Activated naive CD8-positive, alpha-beta T cell treated with anti-CD3 and anti-CD28 coated beads, Interleukin-2, amount 50 U/mL, for 16 hours (primary cell): Measurements from ENCODE around the gene SAMD11.

ENCODE experiments used
- DNase-seq: peaks from one replicate; pipeline ENCODE4 v3.0.0-alpha.2; 2020; ENCODE audit warnings: low read depth, low spot score

The SAMD11 gene

DNA sequence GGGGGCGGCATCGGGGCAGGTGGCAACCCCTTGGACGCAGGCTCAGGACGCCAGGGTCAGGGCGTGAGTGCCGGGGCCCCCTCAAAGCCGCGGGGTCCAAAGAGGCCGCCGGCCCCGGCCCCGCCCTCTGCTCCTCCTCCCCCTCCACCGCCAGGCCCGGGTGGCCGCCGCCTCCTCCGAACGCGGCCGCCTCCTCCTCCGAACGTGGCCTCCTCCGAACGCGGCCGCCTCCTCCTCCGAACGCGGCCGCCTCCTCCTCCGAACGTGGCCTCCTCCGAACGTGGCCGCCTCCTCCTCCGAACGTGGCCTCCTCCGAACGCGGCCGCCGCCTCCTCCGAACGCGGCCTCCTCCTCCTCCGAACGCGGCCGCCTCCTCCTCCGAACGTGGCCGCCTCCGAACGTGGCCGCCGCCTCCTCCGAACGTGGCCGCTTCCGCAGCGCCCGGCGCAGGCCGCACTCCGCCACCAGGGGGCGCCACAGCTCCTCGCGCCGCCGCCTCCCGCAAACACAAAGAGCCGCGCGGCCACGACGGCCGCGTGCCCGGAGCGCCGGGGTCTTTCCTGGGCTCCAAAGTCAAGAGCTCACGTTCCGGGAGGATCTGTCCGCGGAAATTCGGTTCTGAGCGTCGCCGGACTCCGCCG is 19.3 kb upstream of the SAMD11 start:
- DNase-seq, result peak; percentile 72

DNA sequence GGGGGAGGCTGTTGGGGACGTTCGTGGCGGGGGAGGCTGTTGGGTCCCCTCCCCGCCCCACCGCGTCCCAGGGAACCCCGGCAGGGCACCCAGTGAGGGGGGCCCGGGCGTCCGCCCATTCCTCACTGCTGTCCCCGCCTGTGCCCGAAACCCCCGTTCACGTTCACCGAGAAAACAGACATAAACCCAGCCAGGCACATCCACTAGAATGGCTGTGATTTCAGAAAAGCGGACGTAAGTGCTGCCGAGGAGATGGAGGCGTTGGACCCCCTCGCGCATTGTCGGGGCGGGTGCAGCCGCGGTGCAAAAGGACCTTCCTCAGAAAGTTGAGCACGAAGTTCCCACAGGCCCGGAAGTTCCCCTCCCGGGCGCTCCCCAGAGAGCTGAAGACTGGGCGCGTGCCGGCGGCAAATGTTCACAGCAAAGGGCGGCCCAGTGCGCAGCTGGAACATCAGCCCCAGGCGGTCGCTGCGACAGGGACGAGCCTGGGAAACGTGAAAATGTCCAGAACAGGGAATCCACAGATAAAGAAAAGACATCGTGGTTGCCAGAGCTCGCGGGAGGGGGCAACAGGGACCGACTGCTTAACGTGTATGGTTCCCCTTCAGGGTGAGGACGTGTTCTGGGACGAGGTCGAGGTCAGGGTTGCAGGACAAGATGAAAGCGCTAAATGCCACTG is 18.5 kb upstream of the SAMD11 start:
- DNase-seq, result no peak

DNA sequence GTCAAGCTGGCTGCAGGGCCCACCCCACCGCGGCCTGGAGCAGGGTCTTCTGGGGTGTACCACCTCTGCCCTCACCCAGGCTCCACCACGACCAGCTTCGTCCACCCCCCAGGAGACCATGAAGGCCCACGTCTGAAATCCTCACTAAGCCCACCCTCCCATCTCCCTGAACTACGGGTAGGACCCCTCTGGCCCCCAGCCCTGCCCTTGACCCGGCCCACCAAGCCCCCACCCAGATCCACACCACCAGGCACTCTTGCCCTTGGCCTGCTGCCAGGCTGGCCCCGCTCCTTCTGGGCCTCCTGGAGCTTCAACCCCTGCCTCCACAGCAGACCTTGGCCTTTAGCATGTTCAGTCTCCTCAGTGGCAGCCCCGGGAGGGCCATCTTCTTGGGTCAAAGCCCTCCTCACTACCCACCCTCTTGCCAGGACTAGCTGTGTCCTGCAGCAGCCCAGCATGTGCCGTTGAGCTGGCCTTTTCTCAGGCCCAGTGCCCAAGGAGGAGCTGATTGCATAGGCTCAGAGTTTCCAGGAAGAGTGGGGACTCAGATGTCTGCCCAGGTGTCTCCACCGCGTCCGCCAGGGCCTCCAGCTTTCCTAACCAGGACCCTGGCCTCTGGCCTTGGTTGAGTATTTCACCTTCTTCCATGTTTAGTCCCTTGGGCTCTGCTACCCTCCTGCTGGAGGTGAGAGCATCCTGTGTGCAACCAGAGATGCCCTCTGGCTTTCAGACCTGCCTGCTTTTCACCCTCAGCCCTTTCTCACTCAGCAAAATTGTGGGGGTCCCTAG is 17.7 kb upstream of the SAMD11 start:
- no peak for DNase-seq

DNA sequence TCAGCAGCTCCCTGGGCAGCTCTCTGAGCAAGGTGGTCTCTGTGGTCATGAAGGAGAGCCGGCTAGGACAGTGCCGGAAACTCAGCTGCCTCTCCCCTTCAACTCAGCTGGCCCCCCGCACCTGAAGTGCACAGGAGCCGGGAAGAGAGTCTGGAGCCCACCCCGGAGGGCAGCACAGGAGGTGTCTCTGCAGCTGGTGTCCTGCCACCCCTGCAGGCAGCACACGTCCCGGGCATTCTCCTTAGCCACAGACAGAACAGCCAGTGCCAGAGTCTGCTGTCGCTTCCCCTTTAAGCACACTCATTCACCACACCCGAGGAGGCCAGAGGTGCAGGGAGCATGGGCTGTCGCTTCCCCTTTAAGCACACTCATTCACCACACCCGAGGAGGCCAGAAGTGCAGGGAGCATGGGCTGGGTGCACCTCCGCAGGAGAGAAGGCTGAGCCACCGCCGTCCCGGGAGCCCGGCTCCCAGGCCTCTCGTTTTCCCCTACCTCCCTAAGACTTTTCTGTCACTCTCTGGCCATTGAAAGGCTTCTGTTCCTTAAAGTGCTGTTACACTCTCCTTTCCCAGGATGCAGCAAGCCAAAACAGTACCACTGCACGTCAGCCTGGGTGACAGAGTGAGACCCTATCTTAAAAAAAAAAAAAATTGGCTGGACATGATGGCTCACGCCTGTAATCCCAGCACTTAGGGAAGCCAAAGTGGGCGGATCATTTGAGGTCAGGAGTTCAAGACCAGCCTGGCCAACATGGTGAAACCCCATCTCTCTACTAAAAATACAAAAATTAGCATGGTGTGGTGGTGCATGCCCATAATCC is 16.9 kb upstream of the SAMD11 start:
- no peak for DNase-seq

DNA sequence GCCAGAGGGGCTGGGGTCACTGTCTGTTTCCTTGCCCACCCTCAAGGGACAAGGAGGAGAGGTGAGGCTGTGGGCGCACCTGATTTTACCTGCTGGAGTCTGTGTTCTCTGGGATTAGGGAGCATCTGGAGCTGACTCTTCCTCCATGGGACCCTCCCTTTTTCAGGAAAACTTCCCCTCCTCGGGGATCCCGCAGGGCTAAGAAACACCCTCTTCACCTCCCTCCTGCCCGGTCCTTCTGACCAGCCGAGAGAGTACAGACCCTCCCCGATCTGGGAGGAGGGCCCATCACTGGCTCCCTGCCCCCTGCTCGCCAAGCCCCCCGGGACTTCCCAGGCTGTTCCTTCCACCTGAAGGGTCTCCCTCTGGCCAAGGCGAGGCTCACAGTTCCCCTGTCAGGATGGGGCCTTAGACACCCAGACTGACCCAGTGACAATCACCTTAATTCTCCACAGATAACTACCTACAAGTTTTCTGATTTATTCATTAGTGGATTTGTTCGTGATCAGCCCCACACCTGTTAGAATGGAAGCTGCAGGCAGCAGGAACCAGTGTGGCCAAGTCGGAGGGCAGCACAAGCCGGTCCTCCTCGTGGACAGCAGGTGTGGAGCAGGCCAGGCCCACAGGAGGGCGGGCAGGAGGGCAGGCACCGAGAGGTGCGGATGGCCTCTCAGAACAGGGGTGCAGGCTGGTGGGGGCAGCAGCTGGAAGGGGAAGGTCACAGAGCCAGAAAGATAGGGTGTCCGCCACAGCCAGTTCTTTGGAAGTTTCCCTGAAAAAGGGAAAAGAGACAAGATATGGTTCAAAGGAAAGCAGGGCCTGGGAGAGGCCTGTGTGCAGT is 15.9 kb upstream of the SAMD11 start:
- no peak for DNase-seq

DNA sequence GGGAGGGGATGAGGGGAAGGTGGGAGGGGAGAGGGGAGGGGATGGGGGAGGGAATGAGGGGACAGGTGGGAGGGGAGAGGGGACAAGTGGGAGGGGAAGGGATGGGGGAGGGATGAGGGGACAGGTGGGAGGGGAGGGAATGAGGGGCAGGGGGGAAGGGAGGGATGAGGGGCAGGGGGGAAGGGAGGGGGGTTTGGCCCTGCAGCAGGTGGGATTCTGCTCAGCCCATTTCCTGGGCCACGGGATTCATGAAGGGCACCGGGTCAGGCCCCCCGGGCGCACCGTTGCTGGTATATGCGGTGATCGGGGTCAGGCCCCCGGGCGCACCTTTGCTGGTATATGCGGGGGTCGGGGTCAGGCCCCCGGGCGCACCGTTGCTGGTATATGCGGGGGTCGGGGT is 15.1 kb upstream of the SAMD11 start:
- no peak for DNase-seq

DNA sequence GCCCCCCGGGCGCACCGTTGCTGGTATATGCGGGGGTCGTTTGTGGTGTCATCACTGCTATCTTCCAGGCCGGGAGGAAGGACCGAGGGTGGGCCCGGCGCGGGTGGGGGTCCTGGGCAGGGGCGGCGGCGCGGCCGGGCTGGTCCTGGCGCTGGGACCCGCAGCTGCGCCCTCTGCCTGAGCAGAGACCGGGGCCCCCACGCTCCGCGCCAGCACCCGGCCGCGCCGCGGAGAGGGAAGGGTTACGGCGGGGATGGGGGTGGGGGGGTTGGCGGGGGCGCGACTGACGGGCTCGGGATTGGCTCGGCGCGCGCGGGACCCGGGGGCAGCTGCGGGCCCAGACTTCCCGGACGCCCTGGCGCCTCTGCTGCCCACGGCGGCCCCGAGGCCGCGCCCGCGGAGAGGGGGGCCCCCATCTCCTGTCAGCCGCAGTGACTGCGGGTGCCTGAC is 13.8 kb upstream of the SAMD11 start:
- no peak for DNase-seq

DNA sequence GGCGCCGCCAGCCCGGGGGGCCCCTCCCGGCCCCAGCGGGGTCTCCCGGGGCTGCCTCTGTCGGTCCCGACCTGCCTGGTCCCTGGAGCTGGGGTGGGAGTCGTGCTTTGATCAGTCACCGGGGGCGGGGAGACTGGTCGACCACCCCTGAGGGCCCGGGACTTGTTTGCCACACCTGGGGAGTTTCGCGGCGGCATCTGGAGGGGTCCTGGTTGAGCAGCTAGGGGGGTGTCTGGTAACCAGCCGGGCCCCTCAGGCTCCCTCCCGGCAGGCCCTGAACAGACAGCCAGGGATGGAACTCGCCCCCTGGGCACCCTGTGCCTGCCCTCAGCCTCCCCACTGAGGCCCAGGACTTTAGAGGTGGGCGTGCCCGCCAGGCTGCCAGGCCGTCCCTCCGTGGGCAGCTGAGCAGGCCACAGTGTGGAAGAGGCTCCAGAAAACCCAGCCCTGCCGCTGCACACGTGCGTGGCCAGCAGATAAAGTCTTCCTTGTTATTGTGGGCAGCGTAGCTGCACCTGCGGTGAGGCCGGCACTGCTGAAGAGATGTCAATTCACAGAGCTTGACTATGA is 13.3 kb upstream of the SAMD11 start:
- no peak for DNase-seq

DNA sequence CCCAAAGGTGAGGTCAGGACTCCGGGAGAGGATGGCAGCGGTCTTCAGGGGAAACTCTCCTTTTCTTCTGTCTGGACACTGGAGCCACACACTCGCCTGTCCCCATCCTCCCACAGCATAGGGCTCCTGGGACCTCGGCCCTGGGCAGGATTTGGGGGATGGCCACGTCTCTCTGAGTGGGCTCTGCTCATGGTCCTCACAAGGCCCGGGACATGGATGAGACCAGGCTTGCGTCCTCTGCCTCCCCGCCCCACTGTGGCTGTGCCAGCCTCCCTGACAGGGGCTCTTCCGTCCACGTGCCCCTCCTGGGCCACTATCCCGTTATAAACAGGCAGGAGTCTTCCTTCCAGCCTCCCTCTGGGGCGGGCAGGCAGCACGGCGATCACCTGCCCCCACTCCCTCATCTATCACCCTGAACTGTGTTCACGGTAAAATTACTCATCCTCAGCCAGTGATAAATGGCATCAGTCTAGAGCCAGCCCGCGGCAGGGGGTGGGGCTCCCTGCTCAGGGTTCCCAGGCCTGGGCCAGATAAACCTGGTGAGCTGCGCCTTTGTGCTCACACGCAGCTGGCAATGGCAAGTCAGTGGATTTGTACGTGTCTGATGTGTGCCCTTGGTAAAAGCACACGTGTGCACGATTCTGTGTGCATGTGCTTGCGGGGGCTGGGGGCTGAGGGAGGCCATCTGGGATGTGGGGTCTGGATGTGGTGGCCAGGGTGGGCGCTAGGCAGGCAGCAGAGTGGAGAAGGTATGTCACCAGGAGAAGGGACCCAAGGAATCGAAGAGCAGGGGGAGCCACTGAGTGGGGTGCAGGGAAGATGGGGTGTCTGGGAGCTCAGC is 12.6 kb upstream of the SAMD11 start:
- DNase-seq, result no peak

DNA sequence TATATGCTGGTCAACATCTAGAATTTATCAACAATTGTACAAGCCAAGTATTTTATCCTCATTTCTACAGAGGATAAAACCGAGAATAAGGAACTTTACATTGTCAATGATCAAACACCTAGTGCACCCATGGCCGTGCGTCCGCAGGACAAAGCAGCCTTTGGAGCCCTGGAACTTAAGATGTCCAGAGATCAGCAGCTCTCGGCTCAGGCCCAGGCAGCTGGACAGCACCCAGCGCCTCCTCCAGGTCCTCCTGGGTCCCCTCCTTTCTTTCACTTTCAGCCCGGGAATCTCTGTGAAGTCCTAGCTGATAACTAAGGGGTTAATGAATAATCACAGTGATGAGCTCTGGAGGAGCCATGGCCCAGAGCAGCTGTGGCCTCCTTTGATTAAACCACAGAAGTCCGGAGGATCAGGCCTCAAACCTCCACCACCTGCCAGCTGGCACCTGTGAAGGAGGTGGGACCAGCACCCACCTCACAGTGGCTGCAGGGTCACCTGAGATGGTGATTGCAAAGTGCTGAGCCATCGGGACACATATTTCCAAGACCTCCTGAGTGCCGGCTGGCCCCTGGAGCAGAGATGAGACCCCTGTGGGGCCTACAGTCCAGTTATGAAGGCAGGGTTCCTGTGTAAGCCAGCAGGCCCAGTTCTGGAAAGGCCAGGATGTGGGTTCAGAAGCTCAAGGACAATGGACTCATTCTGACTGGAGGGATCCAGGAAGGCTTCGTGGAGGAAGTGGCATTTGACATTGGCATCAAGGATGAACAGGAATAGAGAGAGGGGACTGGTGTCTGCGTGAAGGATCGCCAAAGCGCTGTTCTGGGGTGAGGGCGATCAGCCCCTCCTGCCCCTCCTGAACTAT is 11.6 kb upstream of the SAMD11 start:
- DNase-seq, result no peak

DNA sequence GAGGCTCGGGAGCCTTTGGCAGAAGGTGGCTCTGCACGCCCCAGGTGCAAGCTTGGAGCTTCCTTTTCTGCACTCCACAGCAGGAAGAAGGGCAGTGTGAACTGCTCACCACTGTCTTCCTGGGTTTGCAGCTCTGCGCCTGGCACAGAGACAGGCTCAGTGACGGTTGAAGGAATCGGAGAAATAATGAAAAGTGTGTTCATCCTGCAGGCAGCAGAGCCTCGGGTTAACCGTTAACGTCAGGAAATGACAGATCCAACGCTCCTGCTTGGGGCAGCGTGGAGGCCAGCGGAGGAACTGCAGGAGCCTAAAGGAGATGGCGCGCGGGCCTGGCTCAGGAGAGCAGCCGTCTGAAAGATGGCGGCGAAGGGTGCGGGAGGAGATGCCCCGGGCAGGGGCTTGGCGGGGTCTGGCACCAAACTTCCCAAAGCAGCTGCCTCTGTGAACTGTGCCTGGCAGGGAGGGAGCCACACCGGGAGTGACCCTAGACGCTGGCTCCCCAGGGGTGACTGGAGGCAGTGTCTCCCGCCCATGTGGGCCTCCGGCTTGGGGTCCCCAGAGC is 10.9 kb upstream of the SAMD11 start:
- no peak for DNase-seq

DNA sequence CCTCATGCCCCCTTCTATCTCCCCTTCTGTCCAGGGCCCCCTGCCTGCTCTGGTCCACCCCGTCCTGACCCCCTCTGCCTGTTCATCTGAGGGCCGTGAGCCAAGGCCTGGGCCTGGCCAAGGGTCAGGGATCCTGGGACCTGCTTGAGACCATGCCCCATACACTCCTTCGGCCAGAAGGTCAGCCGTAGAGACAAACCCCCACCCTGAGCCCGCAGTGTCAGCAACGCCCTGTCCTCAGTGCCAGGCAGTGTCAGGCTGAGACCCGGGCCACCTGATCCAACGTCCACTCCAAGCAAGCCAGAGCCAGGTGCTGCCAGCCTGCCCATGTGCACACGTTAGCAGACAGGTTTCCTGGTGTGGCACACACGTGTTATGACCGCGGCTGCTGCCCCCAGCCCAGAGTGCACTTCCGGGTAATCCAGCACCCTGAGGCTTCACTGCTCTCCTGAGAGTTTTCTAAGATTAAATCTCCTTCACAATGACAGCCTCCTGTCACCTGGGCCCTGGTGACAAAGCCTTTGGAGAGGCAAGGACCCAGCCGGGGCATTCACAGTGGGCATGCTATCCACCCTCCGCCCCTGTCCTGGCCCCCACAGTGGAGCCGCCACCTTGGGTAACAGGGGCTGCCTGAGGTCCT is 10.1 kb upstream of the SAMD11 start:
- no peak for DNase-seq

DNA sequence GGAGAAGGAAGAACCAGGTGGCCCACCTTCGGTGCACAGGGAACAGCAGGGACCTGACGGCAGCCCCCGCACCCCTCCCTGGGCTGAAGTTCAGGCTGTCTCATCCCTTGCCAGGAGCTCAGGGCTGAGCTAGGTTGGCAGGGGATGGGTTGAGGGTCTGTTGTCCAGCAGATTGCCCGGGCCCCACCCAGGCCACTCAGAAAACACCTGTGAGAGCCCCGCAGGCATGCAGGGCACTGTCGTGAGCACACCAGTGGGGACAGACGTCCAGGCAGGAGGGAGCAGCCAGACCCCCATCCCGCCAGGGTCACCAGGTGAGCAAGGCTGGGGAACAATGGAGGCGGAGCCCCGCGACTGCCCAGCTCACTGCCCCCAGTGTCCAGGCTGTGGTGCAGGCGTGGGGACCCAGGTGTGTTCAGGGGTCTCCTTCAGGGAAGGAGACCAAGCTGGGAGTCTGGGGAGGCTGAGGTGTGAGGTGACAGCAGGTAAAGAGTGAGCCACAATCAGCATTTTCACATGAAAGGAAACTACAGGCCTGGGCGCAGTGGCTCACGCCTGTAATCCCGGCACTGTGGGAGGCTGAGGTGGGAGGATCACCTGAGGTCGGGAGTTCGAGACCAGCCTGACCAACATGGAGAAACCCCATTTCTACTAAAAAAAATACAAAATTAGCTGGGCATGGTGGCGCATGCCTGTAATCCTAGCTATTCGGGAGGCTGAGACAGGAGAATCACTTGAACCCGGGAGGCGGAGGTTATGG is 9.4 kb upstream of the SAMD11 start:
- DNase-seq, result no peak

DNA sequence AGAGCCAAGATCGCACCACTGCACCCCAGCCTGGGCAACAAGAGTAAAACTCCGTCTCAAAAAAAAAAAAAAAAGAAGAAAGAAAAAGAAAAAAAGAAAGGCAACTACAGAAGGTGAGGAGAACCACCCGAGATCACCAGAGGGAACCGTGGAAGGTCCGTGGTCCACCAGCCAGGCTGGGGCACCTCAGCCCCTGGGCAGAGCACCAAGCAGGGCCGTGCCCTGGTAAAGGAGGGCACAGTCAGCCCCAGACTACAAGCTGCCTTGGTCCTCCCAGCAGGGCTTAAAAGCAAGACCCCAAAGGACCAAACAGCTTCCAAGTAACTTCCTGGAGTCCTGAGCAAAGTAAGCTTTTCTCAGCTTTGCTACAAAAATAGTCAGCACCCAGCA is 8.8 kb upstream of the SAMD11 start:
- DNase-seq, result no peak

DNA sequence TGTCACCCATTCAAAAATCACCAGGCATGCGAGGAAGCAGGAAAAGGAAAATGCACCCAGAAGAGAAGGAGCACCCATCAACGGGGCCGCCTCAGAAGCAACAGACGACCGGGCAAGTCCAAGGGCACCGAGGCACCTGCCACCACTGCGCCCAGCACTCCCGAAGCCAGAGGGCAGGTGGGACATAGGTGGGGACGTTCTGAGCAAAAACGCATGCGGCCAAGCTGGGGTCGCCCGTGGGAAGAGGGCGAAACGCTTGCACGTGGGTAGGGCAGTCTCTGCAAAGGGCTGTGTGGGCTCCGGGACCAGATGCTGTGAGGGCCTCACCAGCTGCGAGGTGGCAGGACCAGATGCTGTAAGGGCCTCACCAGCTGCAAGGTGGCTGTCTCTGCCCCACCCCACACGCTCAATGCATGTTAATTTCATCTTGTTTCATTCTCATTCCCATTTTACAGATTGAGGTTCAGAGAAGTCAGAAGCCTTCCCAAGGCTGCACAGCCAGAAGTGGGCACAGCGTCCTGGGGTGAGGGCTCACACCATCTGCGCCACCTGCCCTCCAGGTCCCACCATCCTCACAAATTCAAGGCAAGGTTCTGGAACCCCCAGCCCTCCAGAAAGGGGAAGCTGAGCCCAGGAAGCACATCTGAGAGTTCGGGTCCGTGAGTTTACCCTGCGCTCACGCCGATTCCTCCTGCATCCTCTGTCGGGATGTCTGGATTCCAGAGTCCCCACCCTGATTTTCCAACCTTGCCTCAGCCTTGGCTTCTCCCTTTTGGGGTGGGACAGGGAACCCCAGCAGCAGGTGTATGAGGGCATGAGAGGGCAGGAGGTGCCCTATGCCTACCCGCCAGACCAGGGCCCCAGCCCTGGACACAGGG is 8.2 kb upstream of the SAMD11 start:
- no peak for DNase-seq
